ENCODE data around the gene KCNG4.

KCNG4 gene

GRCh38 chr16:84239909-84240308 is at the start of gene KCNG4:
Gene KCNG4 (minus strand): TSS chr16:84240012. CDS start chr16:84237485, 2,527 bp downstream.
- DNase-seq: no peak

GRCh38 chr16:84288902-84289301 is 49.1 kb upstream of the KCNG4 start:
- DNase-seq: no peak

- no peak for DNase-seq
Observed at GRCh38 chr16:84286578-84287240, 46.9 kb upstream of the KCNG4 start.

GRCh38 chr16:84284154-84284722 is 44.4 kb upstream of the KCNG4 start:
- DNase-seq: no peak

- no peak for DNase-seq
Observed at GRCh38 chr16:84283314-84284153, 43.7 kb upstream of the KCNG4 start.

GRCh38 chr16:84282533-84282932 is 42.7 kb upstream of the KCNG4 start:
- no peak for DNase-seq

GRCh38 chr16:84281074-84281473 is 41.3 kb upstream of the KCNG4 start:
- peak in 1 of 2 donors; percentile 10 for DNase-seq

GRCh38 chr16:84279881-84280280 is 40.1 kb upstream of the KCNG4 start:
- DNase-seq: no peak

- DNase-seq: no peak
Observed at GRCh38 chr16:84278968-84279367, 39.2 kb upstream of the KCNG4 start.

- DNase-seq: no peak
Observed at GRCh38 chr16:84278333-84278732, 38.5 kb upstream of the KCNG4 start.

- peak; percentile 55 to 60 for DNase-seq
Observed at GRCh38 chr16:84277244-84277823, 37.5 kb upstream of the KCNG4 start.

GRCh38 chr16:84275585-84276151 is 35.9 kb upstream of the KCNG4 start:
- no peak for DNase-seq

GRCh38 chr16:84274515-84274914 is 34.7 kb upstream of the KCNG4 start:
- no peak for DNase-seq

- no peak for DNase-seq
Observed at GRCh38 chr16:84272740-84273320, 33.0 kb upstream of the KCNG4 start.

- no peak for DNase-seq
Observed at GRCh38 chr16:84271866-84272265, 32.1 kb upstream of the KCNG4 start.

GRCh38 chr16:84271037-84271436 is 31.2 kb upstream of the KCNG4 start:
- no peak for DNase-seq

- no peak for DNase-seq
Observed at GRCh38 chr16:84270531-84270930, 30.7 kb upstream of the KCNG4 start.

GRCh38 chr16:84270071-84270470 is 30.3 kb upstream of the KCNG4 start:
- DNase-seq: no peak

GRCh38 chr16:84268291-84269040 is 28.7 kb upstream of the KCNG4 start:
- no peak for DNase-seq

GRCh38 chr16:84267380-84267779 is 27.6 kb upstream of the KCNG4 start:
- no peak for DNase-seq

GRCh38 chr16:84266451-84266850 is 26.6 kb upstream of the KCNG4 start:
- peak; percentile 36 to 37 for DNase-seq

GRCh38 chr16:84262939-84263338 is 23.1 kb upstream of the KCNG4 start:
- no peak for DNase-seq

All from CD4-positive, alpha-beta T cell treated with Interleukin-1 beta for 1 hour (primary cell).